ENCODE results near the gene YIPF3. TPM values are rescaled to one million over a fixed set of nuclear protein-coding genes. Genes with fewer than 3 reads are reported as not detected.

Gene YIPF3
- total RNA-seq, 1 experiment from 2014 or later, result 91.3 TPM

DNA sequence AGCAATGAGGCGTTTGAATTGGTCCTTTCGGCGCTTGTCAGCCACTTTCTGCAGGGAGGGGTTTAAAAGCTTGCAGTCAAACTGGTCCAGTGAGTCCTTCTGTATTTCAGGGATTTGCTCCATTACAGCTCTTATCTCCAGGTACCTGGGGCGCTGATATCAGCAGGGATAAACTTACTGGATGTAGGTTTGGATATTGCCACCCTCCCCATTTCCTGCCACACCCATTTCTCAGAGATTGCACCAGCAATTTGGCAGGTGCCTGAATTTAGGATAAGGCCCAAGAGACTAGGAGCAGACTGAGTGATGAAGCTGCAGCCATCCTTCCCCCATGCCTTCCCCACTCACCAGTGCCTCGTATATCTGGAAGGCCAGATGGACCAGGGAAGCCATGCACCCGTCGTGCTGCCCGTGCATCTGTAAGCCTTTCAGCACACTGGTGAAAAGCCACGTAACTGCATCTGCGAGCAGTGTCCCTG, 7.8 kb upstream of the YIPF3 start:
- TF ChIP-seq EZH2 (IDR thresholded peaks at IDR 0.05; ENCODE audit: low read depth) (no peak), CTCF (conservative IDR thresholded peaks at IDR 0.05) (no peak)
- no peak overlapping the region for H3K27ac ChIP-seq
- POLR2A ChIA-PET (ENCODE audit: unreplicated experiment), result interaction anchor here (0.6 to 0.8 kb wide), 5 partner anchors 22 to 782 kb away, joined by 3 to 31 read pairs (median 4); partner anchors contain the start of genes KLC4, MRPL2, POLH and XPO5

DNA sequence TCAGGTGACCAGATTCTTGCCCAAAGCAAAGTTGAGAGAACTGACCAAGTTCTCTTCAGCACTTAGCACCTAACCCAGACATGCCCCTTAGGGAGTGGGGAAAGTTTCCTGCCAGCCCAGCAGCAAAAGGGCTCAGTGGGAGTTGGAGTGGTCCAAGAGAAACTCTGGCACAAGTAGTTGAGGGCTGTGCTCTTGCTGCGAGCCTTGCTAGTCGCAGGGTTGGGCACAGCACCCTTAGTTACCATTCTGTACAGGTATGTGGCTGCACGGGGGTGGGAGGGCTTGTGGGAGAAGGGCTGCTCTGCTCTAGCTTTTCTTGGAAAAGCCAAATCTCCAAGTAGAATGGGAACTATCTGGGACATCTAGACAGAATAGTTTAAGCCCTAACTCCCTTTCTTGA, 6.6 kb upstream of the YIPF3 start:
- Histone ChIP-seq H3K79me2 (ENCODE audit: low read depth) (peaks cover 19% of the 10 kb centered on the region), H3K4me3 (no peak overlapping the region), H3K27ac (no peak overlapping the region), H4K20me1 (ENCODE audit: insufficient read depth) (peaks cover 20% of the 10 kb centered on the region), H3K9me3 (ENCODE audit: insufficient read depth, low read depth) (no peaks in the 10 kb centered on the region), H3K27me3 (ENCODE audit: insufficient read depth, low read depth) (no peaks in the 10 kb centered on the region), H3K4me2 (no peak overlapping the region), H3K36me3 (ENCODE audit: low read depth) (peaks cover 51% of the 10 kb centered on the region), H3K9me2 (ENCODE audit: insufficient read depth) (no peaks in the 10 kb centered on the region), H3K4me1 (replicated peaks; ENCODE audit: insufficient read depth) (peaks cover 16% of the 10 kb centered on the region), H3F3A (ENCODE audit: insufficient read depth, low read depth) (peaks cover 86% of the 10 kb centered on the region), H2AFZ (no peak overlapping the region)
- CTCF ChIA-PET, result no interaction called here
- POLR2A ChIA-PET (ENCODE audit: unreplicated experiment), result no interaction called here
- TF ChIP-seq EZH2 (IDR thresholded peaks at IDR 0.05; ENCODE audit: low read depth) (no peak), CTCF (conservative IDR thresholded peaks at IDR 0.05) (no peak)
- intact Hi-C loops (cut with micrococcal nuclease; ENCODE audit: unreplicated experiment), result no loop called here
- DNase-seq, result no peak
- BruUV-seq (replicated peaks), result no TSS peak

More for the DNA sequence above, 7.8 kb upstream of the YIPF3 start:
- Histone ChIP-seq H3K9me3 (ENCODE audit: insufficient read depth, low read depth) (no peaks in the 10 kb centered on the region), H3K4me3 (no peak overlapping the region), H4K20me1 (ENCODE audit: insufficient read depth) (0 out of 2 replicates have a peak, but pooled peaks cover 8% of the 10 kb centered on the region), H3K4me2 (0 out of 2 replicates have a peak overlapping the region, but pooled peaks have one; percentile 3), H3F3A (ENCODE audit: insufficient read depth, low read depth) (peaks cover 81% of the 10 kb centered on the region), H3K36me3 (ENCODE audit: low read depth) (peaks cover 50% of the 10 kb centered on the region), H3K9me2 (ENCODE audit: insufficient read depth) (no peaks in the 10 kb centered on the region), H3K27me3 (ENCODE audit: insufficient read depth, low read depth) (no peaks in the 10 kb centered on the region), H3K4me1 (replicated peaks; ENCODE audit: insufficient read depth) (peaks cover 8% of the 10 kb centered on the region), H2AFZ (no peak overlapping the region), H3K79me2 (ENCODE audit: low read depth) (peaks cover 7% of the 10 kb centered on the region)
- BruUV-seq (replicated peaks), result no TSS peak
- intact Hi-C loops (cut with micrococcal nuclease; ENCODE audit: unreplicated experiment), result no loop called here
- DNase-seq, result peak in 1 of 2 experiments; percentile 17
- CTCF ChIA-PET, result interaction anchor here (0.6 kb wide), 2 partner anchors 47 to 128 kb away, joined by 3 to 6 read pairs; no protein-coding TSS in a partner anchor

- H3K4me1 ChIP-seq (replicated peaks; ENCODE audit: insufficient read depth), result peaks cover 19% of the 10 kb centered on the region
- H3K79me2 ChIP-seq (ENCODE audit: low read depth), result peaks cover 25% of the 10 kb centered on the region
- intact Hi-C loops (cut with micrococcal nuclease; ENCODE audit: unreplicated experiment), result no loop called here
- DNase-seq, result no peak
- no peaks in the 10 kb centered on the region for H3K9me2 ChIP-seq (ENCODE audit: insufficient read depth)
- H2AFZ ChIP-seq, result no peak overlapping the region
- POLR2A ChIA-PET (ENCODE audit: unreplicated experiment), result no interaction called here
- H3F3A ChIP-seq (ENCODE audit: insufficient read depth, low read depth), result peaks cover 87% of the 10 kb centered on the region
- TF ChIP-seq CTCF (conservative IDR thresholded peaks at IDR 0.05) (no peak), EZH2 (IDR thresholded peaks at IDR 0.05; ENCODE audit: low read depth) (no peak)
- H3K27me3 ChIP-seq (ENCODE audit: insufficient read depth, low read depth), result no peaks in the 10 kb centered on the region
- no peak overlapping the region for H3K4me2 ChIP-seq
- H3K4me3 ChIP-seq, result no peak overlapping the region
- peaks cover 46% of the 10 kb centered on the region for H3K36me3 ChIP-seq (ENCODE audit: low read depth)
- peaks cover 26% of the 10 kb centered on the region for H4K20me1 ChIP-seq (ENCODE audit: insufficient read depth)
- no peaks in the 10 kb centered on the region for H3K9me3 ChIP-seq (ENCODE audit: insufficient read depth, low read depth)
- BruUV-seq (replicated peaks), result no TSS peak
- H3K27ac ChIP-seq, result no peak overlapping the region
- CTCF ChIA-PET, result no interaction called here
These were observed 6.0 kb upstream of the YIPF3 start for GRCh38 chr6:43522547-43523261.

All from PC-9 (cell line).